WTC11 (cell line): ENCODE results near the gene HPS1.

ENCODE experiments used
- CTCF ChIP-seq: fragments of 200-600 bp; IDR thresholded peaks from 2 replicates; pipeline ENCODE4 v1.8.0; 2022; ENCODE audit warnings: antibody characterized with exemption
- SMAD4 ChIP-seq: sonication (generic); formaldehyde crosslinking; IDR thresholded peaks from 2 replicates; pipeline ENCODE4 v1.8.0; 2022; ENCODE audit warnings: mild to moderate bottlenecking, missing genetic modification reagents
- USF2 ChIP-seq: sonication (generic); formaldehyde crosslinking; IDR thresholded peaks from 2 replicates; pipeline ENCODE4 v1.8.1; 2023; ENCODE audit warnings: mild to moderate bottlenecking, missing genetic modification reagents, moderate library complexity

- TF ChIP-seq CTCF (no peak), USF2 (CRISPR knock-in tag) (no peak), SMAD4 (CRISPR knock-in tag) (no peak)
Observed at GRCh38 chr10:98367604-98368451, 78.9 kb downstream of the HPS1 start.
